ENCODE measurements around the gene EVA1C.

Gene EVA1C

GRCh38 chr21:32476661-32477423 is 64.3 kb downstream of the EVA1C start:
- DNase-seq (ENCODE audit: low read depth), result no peak
- H3K4me3 ChIP-seq (ENCODE audit: control insufficient read depth, low read depth, low read length), result no peak overlapping the region
- no peak for TF ChIP-seq CTCF (IDR thresholded peaks at IDR 0.05; ENCODE audit: control insufficient read depth, insufficient read depth, low read depth, low read length, missing control alignments)

- TF ChIP-seq CTCF (IDR thresholded peaks at IDR 0.05; ENCODE audit: control insufficient read depth, insufficient read depth, low read depth, low read length, missing control alignments), result no peak
- no peak overlapping the region for H3K4me3 ChIP-seq (ENCODE audit: control insufficient read depth, low read depth, low read length)
- DNase-seq (ENCODE audit: low read depth), result no peak
These were observed 64.9 kb downstream of the EVA1C start for GRCh38 chr21:32477424-32477745.

GRCh38 chr21:32481875-32482408 is 69.4 kb downstream of the EVA1C start:
- no peak for TF ChIP-seq CTCF (IDR thresholded peaks at IDR 0.05; ENCODE audit: control insufficient read depth, insufficient read depth, low read depth, low read length, missing control alignments)
- no peak overlapping the region for H3K4me3 ChIP-seq (ENCODE audit: control insufficient read depth, low read depth, low read length)
- no peak for DNase-seq (ENCODE audit: low read depth)

- no peak for DNase-seq (ENCODE audit: low read depth)
- no peak for TF ChIP-seq CTCF (IDR thresholded peaks at IDR 0.05; ENCODE audit: control insufficient read depth, insufficient read depth, low read depth, low read length, missing control alignments)
- H3K4me3 ChIP-seq (ENCODE audit: control insufficient read depth, low read depth, low read length), result no peak overlapping the region
These were observed 70.2 kb downstream of the EVA1C start for GRCh38 chr21:32482565-32483292.

- no peak overlapping the region for H3K4me3 ChIP-seq (ENCODE audit: control insufficient read depth, low read depth, low read length)
- no peak for DNase-seq (ENCODE audit: low read depth)
- TF ChIP-seq CTCF (IDR thresholded peaks at IDR 0.05; ENCODE audit: control insufficient read depth, insufficient read depth, low read depth, low read length, missing control alignments), result no peak
These were observed 70.7 kb downstream of the EVA1C start for GRCh38 chr21:32483293-32483595.

GRCh38 chr21:32484706-32485380 is 72.3 kb downstream of the EVA1C start:
- H3K4me3 ChIP-seq (ENCODE audit: control insufficient read depth, low read depth, low read length), result no peak overlapping the region
- TF ChIP-seq CTCF (IDR thresholded peaks at IDR 0.05; ENCODE audit: control insufficient read depth, insufficient read depth, low read depth, low read length, missing control alignments), result no peak
- DNase-seq (ENCODE audit: low read depth), result no peak

Data from AG09309 (cell line).